NCI-H510A (cell line): ENCODE data around the gene MID1IP1.

Experiments
- DNase-seq: peaks from one replicate; lab custom pipeline; 2025; lab: John Stamatoyannopoulos, UW

MID1IP1 gene

DNA sequence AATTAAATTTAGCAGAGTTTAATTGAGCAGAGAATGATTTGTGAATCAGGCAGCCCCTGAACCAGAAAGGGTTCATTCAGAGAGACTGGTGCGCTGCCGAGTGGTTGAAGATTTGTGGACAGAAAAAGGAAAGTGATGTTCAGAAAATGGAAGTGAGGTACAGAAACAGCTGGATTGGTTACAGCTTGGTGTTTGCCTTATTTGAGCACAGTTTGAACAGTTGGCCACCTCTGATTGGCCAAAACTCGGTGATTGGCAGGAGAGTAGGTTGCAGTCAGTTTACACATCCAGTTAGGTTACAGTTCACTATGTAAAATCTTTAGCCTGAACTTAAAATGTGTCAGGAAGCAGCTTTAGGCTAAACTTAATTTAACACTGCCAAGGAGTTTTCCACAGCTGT lies 14.9 kb downstream of the MID1IP1 start:
- no peak for DNase-seq

DNA sequence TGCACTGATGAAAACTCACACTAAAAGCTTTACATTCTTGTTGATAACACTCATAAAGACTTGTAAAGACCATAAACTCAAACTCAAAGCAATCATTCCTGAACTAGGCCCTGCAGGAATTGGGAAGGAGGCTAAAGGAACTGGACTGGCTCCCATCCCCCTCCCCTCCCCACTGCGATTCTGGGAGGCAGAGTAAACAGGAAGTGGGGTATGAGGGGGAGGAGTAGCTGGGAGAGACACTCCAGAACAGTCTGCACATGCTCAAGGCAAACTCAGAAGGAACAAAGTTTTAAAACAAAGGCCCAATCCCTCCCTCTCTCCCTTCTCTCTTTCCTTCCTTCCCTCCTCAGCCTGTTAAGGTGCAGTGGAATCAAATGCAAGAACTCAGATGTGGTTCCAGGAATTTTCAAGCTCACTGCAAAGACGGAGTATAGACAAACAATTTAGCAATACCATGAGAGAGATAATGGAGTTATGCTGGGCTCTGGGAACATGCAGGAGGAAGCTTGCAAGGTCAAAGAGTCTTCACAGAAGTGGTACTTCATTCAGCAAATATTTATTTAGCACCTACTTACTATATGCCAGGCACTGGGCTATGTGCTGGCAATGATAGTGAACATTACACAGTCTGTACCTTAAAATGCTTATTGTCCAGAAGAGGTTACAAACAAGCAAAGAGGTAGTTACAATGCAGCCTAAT lies 15.9 kb downstream of the MID1IP1 start:
- DNase-seq, result peak; percentile 4

DNA sequence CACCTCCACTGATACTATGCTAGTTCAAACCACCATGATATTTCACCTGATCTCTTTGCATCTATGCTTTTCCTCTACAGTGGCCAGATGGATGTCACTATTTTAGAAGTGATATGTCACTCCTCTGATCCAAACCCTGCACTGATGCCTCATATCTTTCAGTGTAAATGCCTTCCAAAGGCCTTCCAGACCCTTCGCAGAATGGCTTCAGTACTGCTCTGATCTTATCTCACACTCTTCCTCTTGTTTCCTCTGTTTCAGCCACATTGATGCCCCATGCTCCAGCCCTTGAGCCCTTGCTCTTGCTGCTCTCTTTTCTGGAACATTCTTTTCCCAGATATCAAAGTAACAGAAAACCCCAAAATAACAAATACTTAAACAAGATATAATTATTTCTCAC lies 17.9 kb downstream of the MID1IP1 start:
- DNase-seq, result no peak

DNA sequence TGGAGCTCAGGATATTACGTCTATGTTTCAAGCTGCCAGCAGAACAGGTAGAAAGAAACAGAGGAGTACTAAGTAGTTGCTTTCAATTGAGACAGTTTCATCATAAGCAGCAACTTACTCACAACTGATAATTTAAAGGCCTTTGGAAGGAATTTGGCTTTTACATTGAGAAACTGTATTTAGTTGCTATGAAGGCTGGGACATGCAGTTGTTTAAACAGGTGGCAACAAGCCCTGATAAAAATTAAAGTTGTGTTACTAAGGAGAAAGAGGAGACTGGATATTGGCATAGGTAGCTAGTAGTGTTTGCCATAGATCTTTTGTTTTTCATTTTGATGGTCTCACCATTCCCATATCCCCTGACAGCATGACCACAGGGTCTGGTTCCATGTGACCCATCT lies 18.4 kb downstream of the MID1IP1 start:
- no peak for DNase-seq

DNA sequence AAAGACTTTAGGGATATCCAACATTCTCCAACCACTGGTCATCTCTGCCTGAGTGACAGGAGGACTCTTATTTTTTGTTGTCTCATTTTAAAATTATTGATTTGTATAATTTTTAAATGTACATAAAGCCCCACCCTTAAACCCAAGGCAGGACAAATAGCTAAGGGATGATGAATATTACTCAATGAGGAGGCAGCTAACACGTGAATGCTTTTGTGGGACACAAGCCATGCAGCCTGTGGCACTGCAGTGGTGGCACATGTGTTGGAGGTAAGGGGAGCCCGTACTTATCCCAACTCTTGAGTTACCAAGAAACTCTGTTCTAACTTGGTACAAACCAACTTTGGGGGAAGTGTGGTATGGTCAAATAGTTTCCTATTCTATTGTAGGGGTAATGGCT lies 19.5 kb downstream of the MID1IP1 start:
- no peak for DNase-seq

DNA sequence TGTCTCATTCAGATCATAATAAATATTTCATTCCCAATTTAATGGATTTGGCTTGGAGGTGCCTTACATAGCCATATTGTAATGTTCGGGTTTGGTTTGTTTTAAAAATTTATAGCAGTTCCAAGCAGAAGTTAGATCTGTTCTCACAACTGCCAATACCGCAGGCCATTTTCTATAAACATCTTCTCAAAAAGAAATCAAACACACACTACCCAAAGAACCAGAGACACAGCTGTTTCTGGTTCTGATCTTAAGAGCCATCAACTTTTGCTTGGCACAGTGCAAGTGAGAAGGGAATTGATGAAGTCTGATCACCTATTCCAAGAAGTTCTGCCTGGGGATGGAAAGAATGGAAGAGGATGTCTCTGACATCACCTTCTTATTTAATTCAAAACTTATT lies 22.9 kb downstream of the MID1IP1 start:
- DNase-seq, result no peak

DNA sequence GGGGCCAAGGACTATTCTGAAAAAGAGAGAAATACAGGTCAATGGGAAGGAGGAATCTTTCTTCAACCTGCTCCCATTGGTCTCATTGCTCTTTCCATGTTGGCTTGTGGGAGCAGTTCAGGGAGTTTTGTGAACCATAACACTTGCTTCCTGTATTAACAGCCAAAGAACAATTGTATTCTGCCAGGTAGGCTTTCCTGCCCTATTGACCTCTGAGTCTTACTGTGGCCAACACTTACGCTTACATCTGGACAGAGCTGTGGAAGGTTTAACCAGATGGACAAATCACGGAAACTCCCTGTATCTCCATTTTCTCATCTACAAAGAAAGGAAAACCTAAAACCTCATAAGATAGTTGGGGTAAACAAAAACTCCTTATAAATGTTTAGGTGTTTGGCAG lies 30.7 kb downstream of the MID1IP1 start:
- no peak for DNase-seq

DNA sequence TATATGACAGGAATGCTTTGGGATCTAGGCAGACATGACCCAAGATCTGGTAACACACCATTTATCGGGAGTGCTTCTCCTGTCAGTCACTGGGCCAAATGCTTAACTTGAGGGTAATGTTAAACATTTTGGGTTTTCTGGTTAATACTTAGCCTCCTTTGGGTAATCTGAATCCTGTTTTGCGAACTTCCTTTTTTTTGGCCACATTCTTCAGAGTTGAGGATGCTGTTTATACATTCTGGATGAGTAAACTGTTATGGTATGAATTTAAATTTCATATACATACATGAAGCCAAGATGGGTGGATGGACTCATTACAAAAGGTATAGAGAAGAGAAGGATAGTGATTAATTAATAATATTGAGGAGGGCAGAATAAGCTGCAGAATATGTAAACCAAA lies 36.1 kb downstream of the MID1IP1 start:
- DNase-seq, result no peak

DNA sequence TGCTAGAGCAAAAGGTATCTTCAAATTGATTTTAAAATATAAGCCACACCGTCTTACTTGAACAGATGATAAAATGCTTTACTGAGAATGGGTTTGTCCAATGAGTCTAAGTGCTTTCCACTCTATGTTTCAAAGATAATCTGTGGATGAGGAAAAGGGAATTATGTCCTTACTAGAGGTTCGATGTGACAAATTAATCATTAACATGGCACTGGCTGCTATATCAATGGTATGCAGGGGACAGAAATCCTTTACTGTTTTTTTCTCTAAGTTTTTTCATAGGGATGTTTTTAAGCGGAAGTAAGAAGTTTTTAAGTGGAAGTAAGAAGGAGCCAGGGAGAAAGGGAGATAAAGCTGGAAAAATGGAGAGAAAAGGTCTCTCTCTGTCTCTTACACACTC lies 38.0 kb downstream of the MID1IP1 start:
- no peak for DNase-seq

DNA sequence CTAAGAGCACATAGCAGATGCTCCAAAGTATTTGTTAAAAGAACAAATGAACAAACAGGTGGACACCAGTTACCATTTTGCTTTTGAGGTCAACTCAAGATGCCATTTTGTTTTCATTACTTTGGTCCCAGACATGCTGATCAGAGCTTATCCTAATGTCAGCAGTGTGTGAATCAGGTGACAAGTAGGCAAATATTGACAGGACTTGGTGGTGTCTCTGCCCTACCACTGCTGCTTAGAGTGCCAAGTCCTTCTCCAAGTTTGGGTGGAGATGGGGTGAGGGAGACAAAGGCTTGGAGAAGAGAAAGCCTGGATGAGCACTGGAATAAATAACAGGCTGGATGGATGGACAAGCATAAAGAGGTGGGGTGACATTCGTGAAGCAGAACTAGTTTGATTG lies 38.7 kb downstream of the MID1IP1 start:
- no peak for DNase-seq

DNA sequence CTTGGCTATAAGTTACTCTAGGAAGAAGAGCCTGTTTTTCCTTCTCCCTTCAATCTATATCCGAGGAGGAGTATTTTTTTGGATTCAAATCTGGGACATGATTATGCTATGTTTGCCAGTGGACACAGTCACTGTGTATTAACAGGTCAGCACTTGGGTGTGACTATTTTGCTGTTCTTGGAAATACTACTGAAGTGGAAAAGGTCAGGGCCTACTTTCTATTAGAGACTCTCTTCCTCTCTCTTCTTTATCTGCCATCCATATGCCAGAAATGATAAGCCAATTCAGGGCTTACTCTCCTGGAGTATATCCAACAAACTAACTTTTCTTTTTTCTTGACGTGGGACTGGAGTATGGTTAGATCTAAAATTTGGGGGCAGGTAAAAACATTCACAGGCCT lies 40.5 kb downstream of the MID1IP1 start:
- no peak for DNase-seq

DNA sequence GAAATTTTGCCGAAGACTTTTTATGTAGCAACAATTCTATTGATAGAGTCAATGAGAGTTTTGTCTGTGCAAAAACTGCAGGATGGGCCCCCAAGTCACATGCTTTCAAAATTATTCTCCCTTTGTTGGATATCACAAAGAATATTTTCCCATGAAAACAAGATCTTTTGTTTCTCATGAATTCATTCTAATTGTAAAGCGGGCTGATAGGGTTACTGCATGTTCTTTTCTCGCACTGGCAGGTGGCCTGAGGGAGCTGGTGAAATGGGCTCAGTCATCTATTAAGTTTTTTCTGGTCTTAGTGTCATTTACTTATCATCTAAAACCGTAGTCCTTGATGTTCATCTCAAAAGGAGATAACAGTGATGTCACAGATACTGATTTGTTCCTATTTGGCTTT lies 44.2 kb downstream of the MID1IP1 start:
- no peak for DNase-seq

DNA sequence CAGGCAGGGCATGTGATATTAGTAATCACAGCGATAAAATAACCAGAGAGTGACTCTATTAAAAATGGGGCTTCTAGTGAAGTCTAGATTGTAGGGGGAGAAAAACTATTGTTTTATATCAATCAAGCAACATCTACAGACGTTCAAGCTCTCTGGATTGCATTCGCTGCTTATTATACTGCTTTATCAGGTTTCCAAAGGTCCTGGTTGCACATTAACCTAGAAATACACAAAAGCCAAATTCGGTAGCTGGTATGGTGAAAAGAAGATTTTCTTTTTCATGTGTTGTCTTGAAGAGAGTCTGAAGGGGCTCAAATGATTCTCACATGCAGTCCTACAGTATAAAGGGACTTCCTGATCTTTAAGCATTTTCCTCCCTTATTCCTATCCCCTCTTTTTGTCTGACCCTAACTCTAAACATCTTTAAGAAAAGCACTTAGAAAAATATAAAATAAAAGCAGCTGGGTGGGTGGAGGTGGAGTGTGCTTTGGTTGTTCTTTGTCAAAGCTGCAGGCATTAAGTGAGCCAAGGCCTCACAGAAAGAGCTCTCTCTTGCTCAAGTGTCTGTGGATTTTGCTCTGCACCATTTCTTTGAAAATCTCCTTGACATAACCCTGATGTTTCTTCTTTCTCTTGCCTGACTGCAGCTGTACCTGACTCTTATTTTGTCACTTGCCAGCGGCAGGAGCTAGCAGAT lies 46.1 kb downstream of the MID1IP1 start:
- DNase-seq, result no peak

DNA sequence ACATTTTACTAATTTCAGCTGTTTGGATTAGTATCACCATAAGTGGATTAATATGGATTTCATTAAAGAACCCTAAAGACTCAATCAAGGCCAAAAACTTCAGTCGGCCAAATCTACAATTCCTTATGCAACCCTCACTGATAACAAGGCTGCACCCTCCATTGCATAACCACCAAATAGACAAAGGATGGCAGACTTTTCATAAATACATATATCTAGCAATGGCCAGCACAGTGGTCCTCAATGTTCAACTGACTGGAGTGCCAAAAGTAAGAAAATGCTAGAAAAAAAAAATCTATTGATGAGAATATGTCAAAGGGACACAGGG lies 46.6 kb downstream of the MID1IP1 start:
- no peak for DNase-seq

DNA sequence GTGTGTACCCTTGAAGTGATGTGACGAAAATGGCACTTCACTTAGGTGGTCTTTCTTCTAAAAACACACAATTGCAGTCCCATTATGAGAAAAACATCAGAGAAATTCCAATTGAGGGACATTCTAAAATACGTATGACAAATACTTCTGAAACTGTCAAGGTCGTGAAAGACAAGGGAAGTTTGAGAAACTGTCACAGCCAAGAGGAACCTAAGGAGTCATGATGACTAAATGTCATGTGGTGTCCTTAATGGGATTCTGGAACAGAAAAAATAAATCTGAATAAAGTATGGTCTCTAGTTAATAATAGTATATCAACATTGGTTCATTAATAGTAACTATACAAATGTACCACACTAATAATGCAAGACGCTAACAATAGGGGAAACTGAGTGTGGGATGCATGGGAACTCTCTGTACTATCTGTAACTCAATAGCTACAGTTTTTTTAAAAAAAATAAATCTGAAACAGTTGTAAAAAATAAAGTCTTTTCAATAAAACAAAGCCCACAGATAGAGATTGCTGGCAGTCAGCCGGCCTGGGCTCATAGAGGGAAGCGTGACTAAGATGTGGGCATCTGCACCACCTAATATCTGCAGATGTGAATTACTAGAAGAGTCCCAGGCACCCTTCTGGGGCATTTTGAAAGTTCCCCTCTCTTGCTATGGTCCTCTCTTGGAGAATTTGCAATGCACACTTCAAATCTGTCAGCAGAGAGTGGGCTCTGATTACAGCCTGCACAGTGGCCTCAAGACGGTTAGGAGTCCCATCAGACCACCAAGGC lies 47.6 kb downstream of the MID1IP1 start:
- DNase-seq, result no peak

DNA sequence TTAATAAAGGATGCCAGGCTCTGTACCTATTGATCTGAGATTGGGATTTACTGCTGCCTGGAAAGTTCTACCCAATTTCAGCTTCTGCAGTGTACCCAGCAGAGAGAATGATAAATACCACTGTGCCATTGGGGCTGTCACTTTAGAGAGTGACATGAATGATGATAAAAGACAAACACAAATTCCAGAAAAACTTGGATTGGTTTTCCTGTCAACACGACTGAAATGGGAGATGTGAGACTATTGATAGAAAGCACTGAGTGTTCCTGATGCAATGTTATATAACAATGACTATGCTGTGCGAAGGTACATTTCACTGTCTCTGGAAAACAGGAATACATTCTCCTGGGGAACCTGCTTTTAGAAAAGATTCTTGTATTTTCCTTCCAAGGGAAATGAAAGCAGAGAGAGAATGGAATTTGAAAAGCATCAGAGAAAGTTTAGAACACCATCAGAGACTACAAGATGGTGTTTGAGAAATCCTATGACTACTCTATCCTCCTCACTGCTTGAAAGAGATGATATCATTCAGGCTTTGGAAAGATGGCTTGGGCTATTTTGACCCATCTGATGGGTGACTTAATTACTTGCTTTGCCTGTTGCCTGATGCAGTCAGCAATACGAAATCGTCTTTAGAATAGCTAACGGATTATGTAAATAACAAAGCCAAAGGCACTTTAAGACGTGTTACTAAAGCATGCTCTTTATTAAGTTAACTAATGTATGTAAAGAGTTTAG lies 49.7 kb downstream of the MID1IP1 start:
- DNase-seq, result no peak

DNA sequence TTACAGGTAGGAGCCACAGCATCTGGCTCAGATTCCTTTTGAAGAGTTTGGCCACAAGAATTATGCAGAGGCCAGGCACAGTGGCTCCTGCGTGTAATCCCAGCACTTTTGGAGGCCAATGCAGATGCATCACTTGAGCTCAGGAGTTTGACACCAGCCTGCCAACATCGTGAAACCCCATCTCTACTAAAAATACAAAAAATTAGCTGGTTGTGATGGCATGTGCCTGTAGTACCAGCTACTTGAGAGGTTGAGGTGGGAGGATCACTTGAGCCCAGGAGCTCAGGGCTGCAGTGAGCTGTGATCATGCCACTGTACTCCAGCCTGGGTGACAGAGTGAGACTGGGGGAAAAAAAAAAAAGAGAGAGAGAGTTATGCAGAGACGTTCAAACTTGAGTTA lies 53.0 kb downstream of the MID1IP1 start:
- no peak for DNase-seq
